LHCN-M2 (cell line): ENCODE measurements around the gene LRRC4B. TPM values are rescaled to one million over a fixed set of nuclear protein-coding genes. Genes with fewer than 3 reads are reported as not detected.

Experiments
- DNase-seq: peaks from one replicate; pipeline ENCODE4 v3.0.0-alpha.2; 2012; ENCODE audit warnings: low read depth
- total RNA-seq: library from RNA; depleted of rRNA; stranded (reverse); fragments of >200 nt; gene quantifications from 2 replicates; pipeline ENCODE4 v1.2.3, GENCODE V29; 2014

LRRC4B gene
- total RNA-seq, 1 experiment from 2014 or later, result not detected

GRCh38 chr19:50507376-50507775, 60.9 kb downstream of the LRRC4B start:
- no peak for DNase-seq

GRCh38 chr19:50506700-50507099, 61.5 kb downstream of the LRRC4B start:
- DNase-seq, result no peak

DNA sequence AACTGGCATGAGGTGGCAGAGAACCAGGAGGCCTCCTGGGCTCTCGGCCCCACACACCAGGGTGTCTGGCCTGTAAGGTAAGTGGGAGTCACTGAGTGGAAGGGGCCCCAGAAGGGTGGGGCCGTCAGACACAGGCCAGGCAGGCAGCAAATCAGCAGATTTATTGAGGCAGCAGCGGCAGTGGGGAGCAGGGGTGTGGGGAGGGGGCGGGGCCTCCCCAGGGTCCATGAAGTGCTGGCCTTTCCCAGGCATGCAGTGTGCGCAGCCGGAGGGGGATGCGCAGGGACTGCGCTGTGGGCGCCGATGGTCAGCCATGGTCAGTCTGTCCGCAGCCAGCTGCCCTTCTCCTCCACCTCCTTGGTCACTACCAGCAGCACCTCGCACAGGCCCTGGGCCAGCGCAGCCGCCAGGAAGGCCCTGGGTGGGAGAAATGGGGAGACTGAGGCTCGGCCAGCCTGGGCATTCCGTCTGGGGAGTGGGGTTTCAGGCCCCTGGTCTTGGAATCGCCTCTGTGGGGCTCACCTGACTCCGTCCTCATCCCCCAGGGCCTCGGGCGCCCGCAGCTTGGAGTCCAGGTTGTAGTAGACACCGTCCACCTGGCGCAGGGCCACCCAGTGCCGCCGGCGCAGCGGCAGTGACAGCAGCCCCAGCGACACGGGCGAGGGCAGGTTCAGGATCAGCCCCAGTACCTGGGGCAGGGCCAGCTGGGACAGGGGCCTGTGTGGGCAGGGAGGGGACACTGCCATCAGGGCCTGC, 62.2 kb downstream of the LRRC4B start:
- no peak for DNase-seq

DNA sequence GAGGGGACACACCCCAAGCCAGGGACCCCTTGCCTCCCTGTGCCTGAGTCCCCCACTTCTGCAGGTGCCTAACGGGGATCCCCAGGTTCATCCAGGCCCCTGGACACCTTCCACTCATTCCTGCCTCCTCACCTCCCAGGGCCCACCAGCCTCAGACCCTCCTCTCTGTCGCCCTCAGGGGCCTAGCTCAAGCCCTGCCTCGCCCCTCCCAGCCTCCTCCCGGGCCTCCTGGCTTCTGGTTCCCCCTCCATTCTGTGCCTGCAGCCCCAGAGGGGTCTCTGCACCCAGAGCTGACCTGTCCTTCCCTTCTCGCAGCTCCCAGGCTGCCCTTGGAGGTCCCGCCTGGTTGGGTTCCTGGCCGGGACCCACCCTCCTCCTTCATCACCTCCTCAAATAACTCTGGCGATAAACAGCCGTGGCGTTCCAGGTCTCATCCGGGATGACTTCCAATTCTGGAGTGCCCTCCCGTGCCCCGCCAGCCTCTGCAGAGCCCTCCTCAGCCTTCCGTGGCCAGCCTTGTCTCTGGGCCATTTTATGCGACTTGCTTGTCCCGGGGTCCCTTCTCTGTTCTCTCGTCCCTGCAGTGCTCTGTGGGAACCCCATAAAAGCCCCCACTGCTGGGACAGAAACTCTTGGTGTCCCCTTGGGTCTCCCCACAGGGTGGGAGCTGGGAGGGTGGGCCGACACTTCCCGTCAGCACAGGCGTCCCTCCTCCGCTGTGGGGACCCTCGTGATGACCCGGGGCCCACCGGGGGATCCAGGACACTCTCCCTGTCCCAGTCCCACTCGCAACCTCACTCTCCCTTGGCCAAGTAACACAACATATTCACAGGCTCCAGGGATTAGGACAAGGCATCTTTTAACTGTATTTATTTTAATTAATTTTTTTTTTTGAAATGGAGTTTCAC, 66.4 kb downstream of the LRRC4B start:
- DNase-seq, result no peak

DNA sequence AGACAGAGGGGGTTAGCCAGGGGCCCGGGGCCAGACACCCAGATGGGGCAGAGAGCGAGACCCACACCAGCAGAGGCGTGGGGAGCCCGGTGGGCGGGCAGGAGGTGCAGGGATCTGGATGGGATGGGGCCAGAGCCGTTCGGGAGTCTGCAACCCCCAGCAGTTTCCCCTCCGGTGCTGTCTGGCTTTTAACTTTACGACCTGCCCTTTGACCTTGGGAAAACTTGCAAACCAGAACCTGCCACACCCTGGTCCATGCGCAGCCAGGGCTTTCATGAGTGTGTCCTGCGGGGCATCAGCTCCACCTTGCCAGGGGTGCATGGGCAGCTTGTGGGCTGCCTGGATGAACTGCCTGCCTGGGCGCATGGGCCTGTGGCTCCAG, 67.1 kb downstream of the LRRC4B start:
- no peak for DNase-seq

- DNase-seq, result no peak
These were observed 67.5 kb downstream of the LRRC4B start for GRCh38 chr19:50500753-50501151.

GRCh38 chr19:50500060-50500752, 68.0 kb downstream of the LRRC4B start:
- peak; percentile 71 for DNase-seq

DNA sequence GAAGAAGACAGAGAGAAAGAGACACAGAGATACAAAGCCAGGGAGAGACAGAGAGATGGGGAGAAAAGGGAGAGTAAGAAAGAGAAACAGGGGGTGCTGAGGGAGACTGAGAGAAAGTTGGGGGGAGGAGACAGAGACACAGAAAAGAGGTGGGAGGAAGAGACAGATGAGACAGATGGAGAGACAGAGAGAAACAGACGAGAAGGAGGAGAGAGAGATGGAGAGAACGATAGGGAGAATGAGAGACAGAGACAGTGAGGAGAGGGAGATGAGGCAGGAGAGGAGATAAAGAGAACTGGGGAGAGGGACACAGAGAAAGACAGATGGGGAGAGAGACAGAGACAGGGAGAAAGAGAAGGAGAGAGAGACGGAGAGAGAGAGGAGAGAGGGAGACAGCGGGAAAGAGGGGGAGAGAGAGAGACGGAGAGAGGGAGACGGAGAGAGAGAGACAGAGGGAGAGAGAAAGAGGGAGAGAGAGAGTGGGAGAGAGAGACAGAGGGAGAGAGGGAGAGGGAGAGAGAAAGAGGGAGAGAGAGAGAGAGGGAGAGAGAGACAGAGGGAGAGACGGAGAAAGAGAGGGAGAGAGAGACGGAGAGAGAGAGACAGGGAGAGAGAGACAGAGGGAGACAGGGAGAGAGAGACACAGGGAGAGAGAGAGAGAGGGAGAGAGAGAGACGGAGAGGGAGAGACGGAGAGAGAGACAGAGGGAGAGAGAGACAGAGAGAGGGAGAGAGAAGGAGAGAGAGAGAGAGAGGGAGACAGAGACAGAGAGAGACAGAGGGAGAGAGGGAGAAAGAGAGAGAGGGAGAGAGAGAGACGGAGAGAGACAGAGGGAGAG, 69.8 kb downstream of the LRRC4B start:
- DNase-seq, result no peak

DNA sequence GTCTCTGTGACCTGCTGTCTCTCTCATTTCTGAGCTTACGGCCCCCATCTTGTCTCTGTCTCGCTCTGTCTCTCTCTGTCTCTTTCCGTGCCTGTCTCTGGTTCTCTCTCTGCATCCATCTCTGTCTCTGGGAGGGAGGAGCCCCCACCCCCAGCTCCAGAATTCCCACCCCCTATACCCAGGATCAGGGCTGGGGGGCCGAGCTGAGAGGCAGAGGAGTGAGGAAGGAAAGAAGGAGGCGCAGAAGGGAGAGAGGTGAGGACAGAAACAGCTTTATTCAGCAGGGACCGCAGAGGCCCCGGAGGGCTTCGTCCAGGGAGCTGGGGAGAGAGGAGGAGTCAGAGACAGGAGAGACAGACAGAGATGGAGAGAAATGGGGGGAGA, 71.2 kb downstream of the LRRC4B start:
- DNase-seq, result no peak

- no peak for DNase-seq
These were observed 71.8 kb downstream of the LRRC4B start for GRCh38 chr19:50496189-50497021.

GRCh38 chr19:50495020-50495531, 73.2 kb downstream of the LRRC4B start:
- no peak for DNase-seq

GRCh38 chr19:50494186-50495019, 73.8 kb downstream of the LRRC4B start:
- no peak for DNase-seq

GRCh38 chr19:50493171-50493570, 75.1 kb downstream of the LRRC4B start:
- DNase-seq, result no peak

DNA sequence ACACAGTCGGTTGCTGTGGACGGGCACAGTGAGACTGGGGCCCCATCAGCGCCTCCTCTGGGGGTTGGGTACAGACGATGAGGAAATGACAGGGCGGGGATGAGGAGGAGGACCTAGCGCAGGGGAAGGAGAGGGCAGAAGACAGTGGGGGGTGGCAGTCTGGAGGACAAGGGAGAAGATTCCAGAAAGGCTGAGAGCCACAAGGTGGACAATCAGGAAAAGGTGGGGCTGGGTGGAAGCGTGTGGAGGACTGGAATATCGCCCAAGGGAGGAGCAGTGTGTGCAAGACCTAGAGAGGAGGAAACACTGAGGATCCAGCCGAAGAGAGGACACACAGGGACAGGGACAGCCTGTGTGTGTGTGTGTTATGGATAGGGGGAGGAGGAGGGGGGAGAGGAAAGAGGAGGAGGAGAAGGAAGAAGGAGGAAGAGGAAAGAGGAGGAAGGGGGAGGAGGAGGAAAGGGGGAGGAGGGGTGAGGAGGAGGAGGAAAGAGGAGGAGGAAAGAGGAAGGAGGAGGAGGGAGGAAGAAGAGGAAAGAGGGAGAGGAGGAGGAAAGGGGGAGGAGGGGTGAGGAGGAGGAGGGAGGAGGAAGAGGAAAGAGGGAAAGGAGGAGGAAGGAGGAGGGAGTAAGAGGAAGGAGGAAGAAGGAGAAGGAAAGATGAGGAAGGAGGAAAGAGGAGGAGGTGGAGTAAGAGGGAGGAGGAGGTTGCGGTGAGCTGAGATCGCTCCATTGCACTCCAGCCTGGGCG, 75.8 kb downstream of the LRRC4B start:
- DNase-seq, result no peak

- no peak for DNase-seq
These were observed 77.2 kb downstream of the LRRC4B start for GRCh38 chr19:50490991-50491472.

DNA sequence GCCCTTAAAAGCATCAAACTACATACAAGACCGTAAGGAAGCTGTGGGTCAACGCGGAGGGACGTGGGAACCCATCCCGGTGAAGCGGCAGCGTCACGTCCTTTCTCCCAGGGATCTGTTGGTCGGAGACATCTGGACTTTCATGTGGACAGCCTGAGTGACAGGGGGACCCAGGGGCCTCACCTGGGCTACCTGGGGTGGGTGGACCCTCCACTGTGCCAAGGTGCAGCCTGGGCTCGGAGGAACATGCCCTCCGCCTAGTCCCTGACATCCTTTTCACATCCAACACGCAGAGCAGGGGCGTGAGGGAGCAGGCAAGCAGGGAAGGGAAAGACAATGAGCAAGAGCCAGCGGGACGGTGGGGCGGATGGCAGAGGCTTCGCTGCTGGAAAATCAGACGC, 77.8 kb downstream of the LRRC4B start:
- no peak for DNase-seq

DNA sequence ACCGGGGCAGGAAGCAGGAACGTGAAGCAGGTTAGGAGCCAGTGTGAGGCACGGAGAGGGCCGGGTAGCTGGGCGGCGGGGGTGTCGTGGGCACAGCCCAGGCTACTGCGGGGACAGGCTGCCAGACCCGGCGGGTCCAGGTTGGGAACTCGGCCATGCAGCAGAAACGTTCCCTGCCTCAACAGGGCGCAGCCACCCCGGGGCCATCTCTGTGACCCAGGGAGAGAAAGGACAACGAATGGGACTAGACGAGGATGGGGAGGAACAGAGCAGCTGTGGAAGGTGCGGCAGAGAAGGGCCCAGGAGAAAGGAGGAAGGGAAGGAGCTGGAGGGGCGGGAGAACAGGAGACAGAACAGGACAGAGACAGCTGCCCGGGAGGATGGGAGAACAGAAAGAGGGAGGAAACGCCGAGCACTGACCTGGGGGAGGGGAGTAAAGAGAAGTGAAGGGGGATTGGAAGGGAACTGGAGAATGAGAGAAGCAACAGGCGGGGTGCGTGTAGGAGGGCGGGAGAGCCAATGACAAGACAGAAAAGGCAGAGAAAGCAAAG, 78.7 kb downstream of the LRRC4B start:
- DNase-seq, result no peak
